Tongue (tissue), 2 donors: Measurements from ENCODE around the gene SESN1. TPM values are rescaled to one million over a fixed set of nuclear protein-coding genes. Genes with fewer than 3 reads are reported as not detected.
A peak's percentile ranks its signal among the peaks of the same experiment; 100 is the strongest.

Experiments
- DNase-seq: peaks from one replicate; pipeline ENCODE4 v3.0.0-alpha.2; 2015
- total RNA-seq: library from RNA; depleted of rRNA; stranded (reverse); fragments of >200 nt; gene quantifications from one replicate; pipeline ENCODE4 v1.2.3, GENCODE V29; 2014

Gene SESN1
- total RNA-seq, 1 donor from 2014 or later = 123 TPM

DNA sequence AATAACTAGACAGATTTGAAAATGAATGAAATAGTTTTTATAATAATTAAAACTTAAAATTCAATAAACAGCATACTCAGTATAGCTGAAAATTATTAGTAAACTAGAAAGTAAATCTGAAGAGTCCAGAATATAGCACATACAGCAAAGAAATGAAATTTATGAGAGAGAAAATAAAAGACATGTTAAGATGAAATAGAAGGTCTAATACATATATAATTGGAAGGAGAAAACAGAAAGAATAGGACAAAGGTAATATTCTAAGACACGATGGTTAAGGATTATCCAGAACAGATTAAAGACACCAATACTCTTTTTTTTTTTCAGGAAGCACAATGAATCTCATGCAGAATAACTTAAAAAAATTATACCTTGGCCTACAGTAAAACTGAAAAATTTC is 69.0 kb downstream of the SESN1 start:
- DNase-seq = no peak

DNA sequence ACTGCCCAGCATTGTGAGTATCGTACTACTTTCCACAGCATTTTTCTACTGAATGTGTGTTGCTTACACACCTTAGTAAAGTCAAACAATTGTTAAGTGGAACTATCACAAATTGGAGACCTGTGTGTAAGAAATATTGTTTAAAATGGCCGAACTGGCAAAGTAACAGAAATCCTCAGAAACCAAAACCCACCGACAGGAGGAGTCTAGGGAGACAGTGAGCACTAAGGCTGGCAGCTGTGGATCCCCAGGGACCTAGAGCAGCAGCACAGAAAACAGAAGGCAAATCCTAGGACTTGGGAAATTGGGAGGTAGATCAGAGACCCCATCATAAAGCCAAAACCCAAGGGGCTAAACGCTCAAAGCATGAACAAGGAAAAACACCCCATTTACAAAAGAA is 69.9 kb downstream of the SESN1 start:
- DNase-seq = no peak

DNA sequence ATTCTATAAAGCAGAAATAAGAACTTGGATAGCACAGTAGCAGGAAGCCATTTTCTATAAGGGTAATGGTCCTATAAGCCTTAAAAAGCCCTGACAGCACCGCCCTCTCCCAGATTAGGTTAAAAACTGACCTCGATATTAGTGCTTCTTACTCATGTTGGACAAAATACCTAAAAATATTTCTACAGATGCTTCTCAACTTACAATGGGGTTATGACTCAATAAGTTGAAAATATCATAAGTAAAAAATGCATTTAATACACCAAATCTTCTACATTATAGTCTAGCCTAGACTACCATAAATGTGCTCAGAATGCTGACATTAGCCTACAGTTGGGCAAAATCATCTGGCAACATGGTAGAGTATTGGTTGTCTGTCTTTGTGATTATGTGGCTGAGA is 70.3 kb downstream of the SESN1 start:
- DNase-seq = no peak

DNA sequence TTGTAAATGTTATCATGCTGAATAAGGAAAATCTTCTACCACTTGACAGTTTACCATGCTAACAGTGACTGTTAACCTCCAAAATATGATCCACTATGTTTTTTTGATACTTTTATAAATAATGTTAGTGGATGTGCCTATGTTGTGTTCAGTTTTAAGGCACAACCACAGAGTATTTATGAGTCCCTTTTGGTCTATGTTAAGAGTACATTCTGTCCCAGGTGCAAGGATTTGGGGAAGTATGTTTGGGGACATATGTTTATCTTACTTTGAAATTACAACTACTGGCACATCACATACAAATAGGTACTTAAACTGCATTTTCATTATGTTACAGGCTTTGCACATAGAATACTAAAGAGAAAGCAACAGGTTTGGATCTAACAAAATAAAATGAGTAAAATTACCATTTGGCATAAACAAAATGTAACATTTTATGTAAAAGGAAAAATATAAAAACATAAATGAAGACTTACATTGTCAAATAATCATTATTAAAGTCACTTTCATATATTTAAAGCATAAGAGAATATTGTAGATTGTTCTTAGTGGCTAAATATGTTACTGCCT is 71.2 kb downstream of the SESN1 start:
- no peak for DNase-seq

DNA sequence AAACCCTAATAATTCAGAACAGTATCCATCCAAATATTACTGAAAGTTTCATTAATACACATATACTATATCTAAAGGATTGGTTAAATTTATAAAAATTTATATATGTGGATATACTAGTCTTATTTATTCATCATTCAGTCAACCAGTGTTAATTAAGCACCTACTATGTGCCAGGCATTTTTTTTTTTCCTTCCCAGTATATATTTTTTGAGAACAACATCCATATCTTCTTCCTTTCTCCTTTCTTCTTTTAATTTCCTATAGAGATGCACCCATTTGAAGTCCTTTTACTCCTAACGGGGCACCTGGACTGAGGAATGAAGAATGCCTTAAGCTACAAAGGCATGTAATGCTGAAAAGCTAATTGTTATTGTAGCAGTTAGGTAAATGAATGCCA is 72.8 kb downstream of the SESN1 start:
- DNase-seq = no peak

DNA sequence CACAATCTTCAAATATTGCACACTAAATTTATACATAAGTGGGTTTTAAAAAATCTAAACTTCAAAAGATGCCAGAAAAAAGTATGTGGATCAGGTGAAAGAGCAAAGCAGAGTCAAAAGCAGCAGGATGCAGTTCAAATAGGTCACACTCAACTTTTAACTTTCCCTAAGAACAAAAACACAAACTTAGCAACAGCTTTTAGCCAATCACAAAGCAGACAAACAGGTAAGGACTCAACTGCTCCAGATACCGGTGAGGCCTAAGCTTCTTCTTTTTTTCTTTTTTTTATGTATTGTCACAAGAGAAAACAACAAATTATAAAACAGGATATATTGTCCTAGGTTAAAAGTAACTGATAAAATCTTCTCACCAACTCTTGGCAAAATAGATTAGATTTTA is 74.7 kb downstream of the SESN1 start:
- DNase-seq = no peak

DNA sequence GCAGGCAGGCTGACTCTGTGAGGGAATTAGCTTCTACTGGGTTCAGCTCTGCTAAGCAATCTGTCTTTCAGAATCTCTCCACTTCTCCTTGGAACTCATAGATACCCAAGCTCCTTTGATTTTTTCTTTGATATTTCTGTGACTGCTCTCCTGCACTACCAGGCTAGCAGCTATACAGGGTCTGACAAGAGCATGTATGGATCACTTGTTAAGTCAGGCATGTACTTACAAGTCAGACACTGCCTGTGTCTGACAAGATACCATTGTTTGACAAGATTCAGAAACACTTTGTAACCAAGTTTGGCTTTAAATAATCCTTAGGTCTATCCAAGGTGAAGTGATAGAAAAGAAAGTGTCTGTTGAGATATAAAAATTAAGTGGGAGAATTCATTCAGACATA is 79.5 kb downstream of the SESN1 start:
- peak; percentile 17 for DNase-seq

DNA sequence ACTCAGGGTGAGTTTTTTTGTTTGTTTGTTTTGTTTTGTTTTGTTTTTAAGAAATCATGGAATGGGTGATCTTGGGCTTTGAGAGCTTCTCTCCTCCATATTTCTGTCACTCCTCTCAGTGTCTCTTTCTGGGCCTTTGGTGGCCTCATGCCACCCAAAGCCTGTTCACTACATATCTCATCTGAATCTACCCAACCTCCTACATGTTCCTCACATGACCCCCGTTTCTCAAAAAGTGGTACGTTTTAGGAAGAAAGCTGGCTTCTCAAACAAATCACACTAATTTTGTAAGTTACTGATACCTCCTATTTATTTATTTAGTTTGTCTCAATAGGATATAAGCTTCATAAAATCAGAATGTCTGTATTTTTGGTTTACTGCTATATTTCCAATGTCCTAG is 80.0 kb downstream of the SESN1 start:
- DNase-seq = no peak

DNA sequence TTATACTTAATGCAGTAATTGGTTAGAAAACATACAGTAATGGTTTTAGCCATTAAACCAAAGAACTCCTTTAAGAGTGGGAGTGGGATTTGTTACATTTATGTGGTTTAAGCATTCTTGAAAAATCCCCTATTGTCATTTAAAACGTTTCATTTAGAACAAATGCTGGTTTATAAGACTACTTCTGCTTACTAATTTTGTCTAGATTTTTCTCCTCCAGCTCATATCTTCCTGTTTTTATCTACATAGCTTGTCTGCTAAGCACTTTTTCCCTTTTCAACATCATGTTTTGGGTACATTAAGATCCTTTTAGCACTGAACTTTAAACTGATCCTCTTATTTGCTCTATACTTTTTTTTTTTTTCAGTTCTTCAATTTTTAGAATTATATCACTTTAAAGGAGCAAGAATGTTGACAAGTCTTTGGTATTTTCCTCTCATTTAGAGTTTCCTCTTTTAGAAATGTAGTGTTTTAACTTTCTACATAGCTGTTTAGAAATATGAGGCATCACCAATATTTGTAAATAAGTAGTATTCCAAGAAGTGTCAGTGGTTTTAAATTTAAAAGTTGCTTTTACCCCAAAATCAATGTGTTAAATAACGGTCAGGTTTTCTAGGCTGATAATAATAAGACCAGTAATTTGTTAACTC is 80.9 kb downstream of the SESN1 start:
- DNase-seq = no peak

DNA sequence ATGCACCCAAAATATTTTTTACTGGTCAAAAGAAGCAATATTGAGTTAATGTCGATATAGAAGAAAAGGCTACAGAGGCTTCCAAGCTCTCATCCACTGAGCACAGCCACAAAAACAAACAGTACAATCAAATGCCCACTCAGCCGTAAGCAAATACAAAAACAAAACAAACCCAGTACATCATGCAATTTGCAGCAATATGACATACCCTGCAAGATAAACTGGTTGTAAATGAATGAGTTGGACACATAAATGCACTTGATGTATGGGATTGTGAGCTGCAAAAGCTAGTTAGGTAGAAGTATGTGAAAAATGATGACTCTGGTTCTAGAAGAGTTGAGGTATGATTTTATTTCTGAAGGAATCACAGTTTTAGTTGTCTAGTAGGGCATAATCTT is 83.9 kb downstream of the SESN1 start:
- DNase-seq = no peak

DNA sequence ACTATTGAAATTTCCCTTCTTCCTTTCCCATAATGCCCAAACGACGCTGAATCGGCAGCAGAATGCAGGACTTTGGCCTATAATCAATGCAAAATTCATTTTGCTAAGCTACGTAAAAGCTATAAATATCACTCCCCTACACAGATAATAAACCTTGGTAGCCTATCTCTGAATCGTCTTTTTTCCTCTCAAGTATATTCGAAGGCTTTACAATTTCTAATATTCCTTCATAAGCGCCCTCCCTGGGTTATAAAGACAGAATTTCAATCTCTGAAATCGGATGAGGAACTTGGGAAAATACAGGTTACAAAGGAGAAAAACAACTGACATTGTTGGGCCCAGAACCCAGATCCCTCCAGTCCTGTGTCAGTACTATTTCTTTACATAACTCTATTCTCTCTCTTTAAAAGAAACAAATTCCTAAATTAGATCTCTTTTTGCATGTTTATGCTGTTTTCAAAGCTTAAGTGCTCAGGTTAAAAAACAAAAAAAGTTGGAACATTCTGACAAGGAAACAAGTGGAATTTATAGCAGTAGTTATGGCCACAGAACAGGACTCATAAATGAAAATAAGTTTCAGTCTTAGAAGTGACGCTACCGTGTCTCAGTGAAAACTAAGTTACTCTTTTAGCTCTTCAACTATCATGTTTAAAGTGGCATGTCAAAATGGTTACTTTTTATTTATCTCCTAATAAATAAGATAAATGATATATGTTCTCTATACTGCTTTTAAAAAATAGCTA is 84.5 kb downstream of the SESN1 start:
- DNase-seq = no peak

DNA sequence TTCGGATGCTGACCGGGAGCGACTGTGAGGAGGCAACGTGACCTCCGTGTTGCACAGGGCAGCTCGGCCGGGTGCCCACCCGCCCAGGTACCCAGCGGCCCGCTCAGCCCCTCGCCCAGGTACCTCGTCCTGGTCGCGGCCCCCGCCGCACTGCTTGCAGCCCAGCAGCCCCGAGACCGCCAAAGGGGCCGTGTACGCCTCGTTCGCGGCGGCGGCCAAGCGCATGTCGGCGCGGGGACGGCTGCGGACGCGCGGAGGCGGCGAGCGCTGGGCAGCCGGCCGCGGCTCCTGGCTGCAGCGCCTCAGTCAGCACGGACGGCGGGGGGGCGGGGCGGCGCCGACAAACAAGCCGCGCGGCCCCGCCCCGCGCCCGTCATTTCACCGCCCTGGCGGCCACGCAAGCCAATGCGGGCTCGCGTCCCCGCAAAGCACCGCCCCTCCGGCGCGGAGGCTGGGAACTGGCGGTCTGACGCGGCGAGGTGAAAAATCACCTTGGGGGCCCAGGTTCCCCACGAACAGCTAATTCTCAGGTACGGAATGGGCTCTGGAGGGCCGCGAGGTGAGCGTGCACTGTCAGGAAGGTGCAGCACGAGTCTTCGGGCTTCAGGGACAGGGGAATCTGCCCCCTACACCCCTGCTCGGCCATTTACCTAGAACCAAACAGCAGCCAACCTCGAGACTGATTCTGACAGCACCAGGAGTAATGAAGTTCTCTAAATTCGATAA is 85.2 kb downstream of the SESN1 start:
- DNase-seq = peak; percentile 95

DNA sequence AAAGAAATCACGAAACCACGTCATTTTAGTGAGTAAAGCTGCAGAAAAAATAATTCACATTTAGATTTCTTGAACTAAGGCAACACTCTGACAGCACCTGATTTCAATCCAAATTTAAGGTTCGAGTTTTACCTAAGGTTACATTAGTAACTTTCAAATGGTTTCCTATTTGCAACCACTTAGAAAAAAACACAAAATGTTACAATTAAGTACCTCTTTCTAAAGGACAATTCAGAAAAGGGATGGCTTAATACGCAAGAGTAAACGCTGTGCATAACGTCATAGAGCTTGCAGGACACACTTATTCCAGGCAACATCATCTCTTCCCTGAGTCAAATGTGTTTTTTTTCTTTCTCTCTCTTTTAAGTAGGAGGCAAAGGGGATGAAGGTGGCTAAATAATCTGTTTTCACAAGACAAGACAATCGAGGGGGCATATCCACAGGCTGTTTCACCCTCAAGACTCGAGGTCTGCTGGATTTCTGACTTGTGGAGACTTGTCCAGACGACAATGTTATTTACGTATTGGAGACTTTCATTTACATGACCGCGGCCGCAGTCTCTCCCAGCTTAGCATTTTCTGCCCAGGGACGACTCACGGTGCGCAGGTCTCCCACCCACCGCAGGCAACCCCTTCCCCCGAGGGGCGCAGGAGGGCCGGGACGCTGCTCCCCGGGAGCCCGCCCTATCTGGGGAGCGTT is 86.0 kb downstream of the SESN1 start:
- peak; percentile 60 for DNase-seq

DNA sequence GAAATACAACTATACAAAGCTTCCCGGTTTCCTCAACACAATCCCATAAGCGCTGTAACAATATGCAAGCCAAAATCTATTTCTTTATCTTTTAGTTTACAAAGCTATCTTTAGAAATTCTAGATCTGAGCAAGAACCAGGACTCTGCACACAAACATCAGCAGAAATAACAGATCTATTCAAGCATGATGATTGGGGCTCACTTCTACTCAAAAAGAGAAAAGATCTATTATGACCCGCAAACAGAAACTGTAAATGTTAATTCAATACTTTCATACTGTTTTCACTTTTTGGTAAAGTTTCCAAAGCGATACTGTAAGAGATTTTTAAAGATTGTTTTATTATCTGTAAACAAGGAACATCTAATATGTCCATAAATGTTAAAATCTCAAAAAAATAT is 86.6 kb downstream of the SESN1 start:
- no peak for DNase-seq

DNA sequence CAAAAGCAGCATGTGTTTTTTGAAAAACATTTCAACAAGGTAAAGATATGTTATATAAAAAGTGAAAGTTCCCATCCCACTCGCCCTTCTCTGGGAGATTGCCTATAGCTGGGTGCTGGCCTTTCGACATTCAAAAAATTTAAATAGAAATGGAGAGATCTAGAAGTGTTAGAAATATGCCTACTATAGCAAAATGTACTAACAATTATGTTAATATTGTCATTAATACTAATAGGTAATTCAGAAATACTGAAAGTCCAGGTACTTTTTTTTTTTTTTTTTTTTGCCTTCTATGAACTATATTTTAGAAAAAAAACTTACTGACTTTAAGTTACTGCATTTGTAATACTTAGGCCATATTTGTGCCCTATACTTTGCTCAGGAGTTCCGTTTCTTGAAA is 87.1 kb downstream of the SESN1 start:
- DNase-seq = no peak

DNA sequence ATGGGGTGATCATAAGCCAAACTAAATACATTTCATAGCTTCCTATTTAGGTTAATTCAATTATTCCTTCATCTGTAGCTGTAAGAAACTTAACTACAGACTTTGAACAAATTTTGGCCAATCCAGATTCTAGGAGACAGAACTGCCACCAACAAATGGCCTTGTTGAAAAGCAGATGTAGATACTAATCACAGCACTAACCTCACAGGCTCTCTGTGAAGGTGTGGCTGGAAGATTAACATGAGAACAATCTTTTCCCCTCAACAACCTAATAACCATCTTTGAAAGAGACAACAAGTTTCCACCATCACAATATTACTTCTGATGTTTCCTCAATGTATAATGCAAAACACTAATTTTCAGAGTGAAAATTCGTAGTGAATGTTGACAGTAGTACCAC is 87.8 kb downstream of the SESN1 start:
- DNase-seq = no peak

DNA sequence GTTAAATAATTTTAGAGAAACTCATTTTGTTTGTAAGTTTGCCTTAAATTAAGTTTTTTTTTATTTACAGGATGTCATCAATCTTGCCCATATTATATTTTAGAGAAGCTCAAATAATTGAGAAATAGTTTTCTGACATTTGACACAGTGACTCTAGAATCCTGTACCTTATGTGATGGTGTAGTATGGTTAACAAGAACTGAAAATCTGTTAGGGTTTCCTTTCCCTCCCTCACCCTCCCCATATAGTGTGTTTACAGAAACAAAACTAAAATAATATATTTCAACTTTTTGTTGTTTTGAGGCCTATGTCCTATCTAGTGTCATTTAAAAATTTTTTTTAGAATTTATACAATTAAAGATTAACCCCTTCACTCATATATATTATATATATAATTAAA is 91.8 kb downstream of the SESN1 start:
- no peak for DNase-seq

DNA sequence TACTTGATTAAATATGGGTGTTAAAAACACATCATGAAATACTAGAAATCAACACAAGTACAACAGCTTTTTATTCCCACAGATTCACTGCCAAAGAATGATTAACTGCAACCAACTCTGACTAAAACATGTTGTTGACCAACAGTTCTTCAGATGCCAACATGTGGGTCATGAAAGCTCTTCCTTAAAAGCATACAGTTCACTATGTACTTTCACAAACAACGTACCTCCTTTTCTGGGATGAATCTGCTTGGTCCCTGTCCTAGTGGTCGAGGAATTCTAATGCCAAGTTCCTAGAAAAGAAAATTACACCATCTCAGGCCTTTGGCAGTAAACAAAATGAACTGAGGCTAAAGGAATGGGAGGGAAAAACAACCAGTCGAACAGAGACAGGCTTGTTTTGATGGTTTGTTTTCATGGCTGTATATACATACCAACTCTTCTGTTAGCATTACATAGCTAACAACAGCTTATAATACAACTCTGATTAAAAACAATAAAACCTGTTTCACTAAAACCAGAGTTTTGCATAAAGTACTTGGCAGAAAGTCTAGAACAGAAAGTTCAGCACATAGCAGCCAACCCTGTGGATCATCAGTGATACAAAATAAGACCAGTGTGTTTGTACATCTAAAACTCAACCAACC is 92.5 kb downstream of the SESN1 start:
- peak; percentile 47 for DNase-seq

DNA sequence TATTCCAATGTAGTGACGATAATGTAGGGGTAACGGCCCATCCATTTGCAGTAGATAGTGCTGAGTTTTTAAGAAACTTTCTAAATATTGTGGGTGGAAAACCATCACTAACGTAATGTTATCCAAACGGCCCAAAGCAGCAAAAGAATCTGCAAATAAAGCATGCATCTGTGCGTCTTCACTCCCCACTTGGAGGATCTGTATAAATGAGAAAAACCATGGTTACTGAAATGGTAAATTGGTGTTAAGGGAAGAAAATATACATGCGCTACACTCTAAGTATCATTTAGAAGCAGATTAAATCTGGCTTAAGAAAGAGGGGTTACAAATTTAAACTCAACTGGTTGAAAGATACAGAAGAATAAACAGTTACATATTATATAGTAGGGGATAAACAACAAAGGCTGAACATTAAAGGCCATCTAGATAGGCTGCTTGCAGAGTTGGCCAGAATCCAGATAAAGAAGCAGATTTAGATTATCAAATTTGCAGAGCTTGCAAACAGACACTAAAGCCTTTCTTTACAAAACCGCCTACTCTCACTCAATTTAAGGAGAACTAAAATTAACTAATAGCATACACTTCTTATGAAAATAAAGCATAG is 93.3 kb downstream of the SESN1 start:
- peak; percentile 48 for DNase-seq

DNA sequence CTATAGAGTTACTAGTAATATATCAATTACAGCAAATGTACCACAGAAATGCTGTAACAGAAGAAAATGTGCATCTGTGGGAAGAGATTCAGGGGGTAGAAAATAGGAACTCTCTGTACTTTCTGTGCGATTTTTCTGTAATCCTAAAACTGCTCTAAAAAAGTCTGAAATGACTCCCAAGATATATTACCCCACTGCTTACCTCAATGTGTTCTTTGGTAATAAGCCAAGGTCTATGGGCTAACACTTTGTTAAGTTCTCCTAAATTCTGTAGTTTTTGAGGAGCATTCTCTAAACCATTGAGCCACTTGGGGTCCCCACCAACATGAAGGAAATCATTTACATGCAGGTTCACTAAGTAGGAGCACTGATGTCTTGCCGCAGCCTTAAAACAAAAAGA is 94.4 kb downstream of the SESN1 start:
- DNase-seq = no peak

DNA sequence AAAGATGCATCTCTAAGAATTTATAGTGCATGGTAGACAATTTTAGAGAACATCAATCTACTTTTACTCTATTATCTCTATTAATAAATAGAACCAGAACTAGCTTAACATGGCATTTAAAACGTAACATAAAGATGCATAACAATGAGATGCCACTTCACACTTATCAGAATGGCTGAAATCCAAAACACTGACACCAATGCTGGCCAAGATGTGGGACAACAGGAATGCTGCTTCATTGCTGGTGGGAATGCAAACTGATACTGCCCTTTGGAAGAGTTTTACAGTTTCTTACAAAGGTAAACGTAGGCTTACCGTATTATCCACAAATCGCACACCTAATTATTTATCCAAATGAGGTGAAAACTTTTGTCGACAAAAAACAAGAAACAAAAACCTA is 95.2 kb downstream of the SESN1 start:
- no peak for DNase-seq

DNA sequence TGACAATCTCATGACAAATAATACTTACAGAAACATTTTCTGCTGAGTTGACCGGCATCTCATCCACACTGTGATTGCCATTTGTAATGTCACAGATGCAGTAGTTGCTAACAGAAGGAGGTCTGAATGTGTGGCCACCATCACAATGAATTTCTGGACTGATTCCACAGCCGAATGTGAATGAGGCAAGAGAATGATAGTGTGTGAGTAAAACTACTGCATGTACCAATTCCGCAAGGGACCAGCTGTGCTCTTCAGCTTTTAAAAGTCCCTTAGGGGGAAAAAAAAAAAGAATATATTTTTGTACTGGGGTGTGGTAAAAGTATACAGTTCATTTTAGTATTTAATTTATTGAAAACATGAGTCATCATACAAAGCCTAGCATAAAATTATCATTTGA is 96.2 kb downstream of the SESN1 start:
- DNase-seq = no peak
